IPS DF 4.7 (cell line): Measurements from ENCODE around the gene XPC.

Source experiments
- DNase-seq: peaks from one replicate; pipeline ENCODE4 v3.0.0-alpha.2; 2013; ENCODE audit warnings: low spot score; ENCODE audit errors: extremely low read depth

Gene XPC

GRCh38 chr3:14148041-14148985 is 30.1 kb downstream of the XPC start:
- DNase-seq, result no peak

- no peak for DNase-seq
These were observed 30.8 kb downstream of the XPC start for GRCh38 chr3:14147617-14148016.

GRCh38 chr3:14147066-14147435 is 31.4 kb downstream of the XPC start:
- DNase-seq, result no peak

GRCh38 chr3:14146381-14147065 is 31.9 kb downstream of the XPC start:
- no peak for DNase-seq

- no peak for DNase-seq
These were observed 32.6 kb downstream of the XPC start for GRCh38 chr3:14145670-14146380.

- DNase-seq, result no peak
These were observed 33.2 kb downstream of the XPC start for GRCh38 chr3:14145236-14145635.

- DNase-seq, result no peak
These were observed 33.9 kb downstream of the XPC start for GRCh38 chr3:14144423-14145075.

- DNase-seq, result no peak
These were observed 34.9 kb downstream of the XPC start for GRCh38 chr3:14143271-14144225.

GRCh38 chr3:14142567-14143270 is 35.7 kb downstream of the XPC start:
- no peak for DNase-seq

- no peak for DNase-seq
These were observed 36.6 kb downstream of the XPC start for GRCh38 chr3:14141602-14142341.

GRCh38 chr3:14141144-14141543 is 37.3 kb downstream of the XPC start:
- DNase-seq, result no peak

- no peak for DNase-seq
These were observed 37.7 kb downstream of the XPC start for GRCh38 chr3:14140668-14141067.

- no peak for DNase-seq
These were observed 38.6 kb downstream of the XPC start for GRCh38 chr3:14139771-14140170.

GRCh38 chr3:14138878-14139655 is 39.3 kb downstream of the XPC start:
- no peak for DNase-seq

- no peak for DNase-seq
These were observed 40.1 kb downstream of the XPC start for GRCh38 chr3:14138109-14138877.

GRCh38 chr3:14137445-14137844 is 41.0 kb downstream of the XPC start:
- DNase-seq, result no peak

- DNase-seq, result no peak
These were observed 41.4 kb downstream of the XPC start for GRCh38 chr3:14137004-14137403.

- DNase-seq, result no peak
These were observed 42.8 kb downstream of the XPC start for GRCh38 chr3:14135581-14135980.
